BLaER1 treated with 17β-estradiol and CSF1 and Interleukin-3, amounts not matched to agents 10 nM and 100 nM (cell line): Measurements from ENCODE around the gene DCAF6.

Source experiments
- H3K27ac ChIP-seq, 11 experiments: shearing (Covaris generic); formaldehyde crosslinking; 2 replicates each; pipeline ENCODE4 v1.8.1; 2022
- H3K27me3 ChIP-seq, 11 experiments: shearing (Covaris generic); formaldehyde crosslinking; 2 replicates each; pipeline ENCODE4 v1.8.1; 2022
- H3K36me3 ChIP-seq, 11 experiments: shearing (Covaris generic); formaldehyde crosslinking; 2 replicates each; pipeline ENCODE4 v1.8.1; 2022
- H3K4me1 ChIP-seq, 10 experiments: shearing (Covaris generic); formaldehyde crosslinking; 2 replicates each; pipeline ENCODE4 v1.8.1; 2022
- H3K4me2 ChIP-seq, 11 experiments: shearing (Covaris generic); formaldehyde crosslinking; 2 replicates each; pipeline ENCODE4 v1.8.1; 2022
- H3K4me3 ChIP-seq, 10 experiments: shearing (Covaris generic); formaldehyde crosslinking; 2 replicates each; pipeline ENCODE4 v1.8.1; 2022
- H3K9ac ChIP-seq, 11 experiments: shearing (Covaris generic); formaldehyde crosslinking; 2 replicates each; pipeline ENCODE4 v1.8.1; 2022
- H3K9me3 ChIP-seq, 11 experiments: shearing (Covaris generic); formaldehyde crosslinking; replicated peaks in 1 of 11; 2 replicates each; pipeline ENCODE4 v1.8.1; 2022
- H4K20me1 ChIP-seq, 11 experiments: shearing (Covaris generic); formaldehyde crosslinking; 2 replicates each; pipeline ENCODE4 v1.8.1; 2022
- Cebpa-rat ChIP-seq, 11 experiments: shearing (Covaris generic); IDR thresholded peaks; 2 replicates each; pipeline ENCODE4 v1.8.1; 2022

The DCAF6 gene

DNA sequence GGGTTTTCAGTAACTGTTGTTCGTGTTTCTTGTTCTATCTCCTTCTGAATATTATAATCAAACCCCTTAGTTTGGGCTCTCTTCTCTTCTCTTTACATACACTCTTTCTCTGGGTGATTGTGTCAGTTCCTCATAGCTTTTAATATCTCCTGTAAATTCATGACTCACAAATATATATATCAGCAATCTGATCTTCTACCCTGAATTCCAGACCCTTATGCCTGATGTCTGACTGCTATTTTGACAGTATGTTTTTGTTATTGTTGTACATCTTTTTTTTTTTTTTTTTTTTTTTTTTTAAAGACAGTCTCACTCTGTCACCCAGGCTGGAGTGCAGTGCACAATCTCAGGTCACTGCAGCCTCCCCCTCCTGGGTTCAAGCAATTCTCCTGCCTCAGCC is 71.2 kb downstream of the DCAF6 start:
- peaks cover 16 to 84% (median 49%) of the 10 kb centered on the region in 11 experiments for H3K36me3 ChIP-seq
- H3K4me1 ChIP-seq, result no peaks in the 10 kb centered on the region
- no peak overlapping the region for H3K9ac ChIP-seq
- no peaks in the 10 kb centered on the region for H3K27me3 ChIP-seq
- no peaks in the 10 kb centered on the region for H4K20me1 ChIP-seq
- H3K9me3 ChIP-seq, result no peaks in the 10 kb centered on the region; a peak in 1 of 22 replicates
- no peak overlapping the region for H3K4me2 ChIP-seq
- H3K27ac ChIP-seq, result no peak overlapping the region
- TF ChIP-seq Cebpa-rat (IDR thresholded peaks at IDR 0.05), result no peak
- no peak overlapping the region for H3K4me3 ChIP-seq

DNA sequence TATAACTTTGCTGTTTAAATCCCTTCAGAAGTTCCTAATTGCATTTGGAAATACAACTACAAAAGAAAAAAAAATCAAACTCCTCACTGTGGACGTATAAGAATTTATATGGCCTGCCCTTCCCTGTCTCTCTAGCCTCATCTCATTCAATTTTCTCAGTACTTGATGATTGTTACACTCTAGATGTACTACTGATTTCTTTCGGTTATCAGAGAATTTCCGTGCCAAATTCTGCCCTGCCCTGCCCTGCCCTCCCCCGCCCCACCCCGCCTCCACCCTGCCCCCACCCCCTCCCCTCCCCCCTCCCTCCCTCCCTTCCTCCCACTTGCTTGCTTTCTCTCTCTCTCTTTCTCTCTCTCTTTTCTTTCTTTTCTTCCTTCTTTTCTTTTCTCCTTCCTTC is 72.1 kb downstream of the DCAF6 start:
- Histone ChIP-seq H3K4me2 (no peak overlapping the region), H3K27me3 (no peaks in the 10 kb centered on the region), H3K36me3 (peaks cover 23 to 84% (median 51%) of the 10 kb centered on the region in 11 experiments), H3K4me1 (no peaks in the 10 kb centered on the region), H4K20me1 (no peaks in the 10 kb centered on the region), H3K27ac (no peak overlapping the region), H3K9me3 (no peaks in the 10 kb centered on the region; a peak in 1 of 22 replicates), H3K4me3 (no peak overlapping the region), H3K9ac (no peak overlapping the region)
- TF ChIP-seq Cebpa-rat (IDR thresholded peaks at IDR 0.05), result no peak

DNA sequence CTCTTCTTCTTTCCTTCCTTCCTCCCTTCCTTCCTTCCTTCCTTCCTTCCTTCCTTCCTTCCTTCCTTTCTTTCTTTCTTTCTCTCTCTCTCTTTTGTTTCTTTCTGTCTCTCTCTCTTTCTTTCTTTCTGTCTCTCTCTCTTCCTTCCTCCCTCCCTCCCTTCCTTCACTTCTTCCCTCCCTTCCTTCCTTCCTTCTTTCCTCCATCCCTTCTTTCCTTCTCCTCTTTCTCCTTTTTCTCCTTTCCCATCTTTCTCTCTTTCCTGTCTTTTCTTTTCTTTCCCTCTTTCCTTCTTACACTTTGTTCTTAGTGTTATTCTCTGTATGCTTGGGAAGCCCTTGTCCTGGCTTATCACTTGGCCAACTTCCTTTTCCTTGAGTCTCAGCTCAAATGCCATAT is 72.8 kb downstream of the DCAF6 start:
- Histone ChIP-seq H3K4me3 (no peak overlapping the region), H3K4me2 (no peak overlapping the region), H3K4me1 (no peaks in the 10 kb centered on the region), H3K36me3 (peaks cover 31 to 84% (median 47%) of the 10 kb centered on the region in 11 experiments; a peak in 21 of 22 replicates), H3K27me3 (no peaks in the 10 kb centered on the region), H3K9ac (no peak overlapping the region), H3K9me3 (no peaks in the 10 kb centered on the region; a peak in 1 of 22 replicates), H3K27ac (no peak overlapping the region), H4K20me1 (peaks cover 0 to under 1% (median 0%) of the 10 kb centered on the region in 11 experiments; a peak in 2 of 22 replicates)
- TF ChIP-seq Cebpa-rat (IDR thresholded peaks at IDR 0.05), result no peak

DNA sequence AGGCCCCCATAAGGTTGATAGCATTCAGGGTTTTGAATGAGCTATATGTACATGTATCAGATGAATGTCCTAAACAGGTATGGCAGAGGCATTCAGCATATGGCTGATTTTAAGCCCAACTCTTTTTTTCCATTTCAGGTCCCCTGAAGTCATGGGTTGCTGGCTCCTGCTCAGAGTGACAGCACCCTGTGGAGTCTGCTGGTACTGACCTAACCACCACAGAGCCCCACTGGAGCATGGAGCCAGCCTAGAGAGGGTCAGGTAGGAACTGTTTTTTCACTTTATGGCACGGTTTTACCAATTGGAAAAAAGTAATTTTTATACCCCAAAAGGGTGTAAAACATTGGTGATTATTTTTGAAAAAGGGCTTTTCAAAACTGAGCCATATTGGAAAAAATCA is 82.9 kb downstream of the DCAF6 start:
- Histone ChIP-seq H4K20me1 (peaks cover 0 to 4% (median 0%) of the 10 kb centered on the region in 11 experiments; a peak in 2 of 22 replicates), H3K9ac (no peak overlapping the region), H3K27ac (no peak overlapping the region), H3K36me3 (peaks cover 31 to 79% (median 54%) of the 10 kb centered on the region in 11 experiments), H3K4me2 (no peak overlapping the region), H3K4me3 (no peak overlapping the region), H3K27me3 (no peaks in the 10 kb centered on the region), H3K9me3 (no peaks in the 10 kb centered on the region), H3K4me1 (no peaks in the 10 kb centered on the region)
- no peak for TF ChIP-seq Cebpa-rat (IDR thresholded peaks at IDR 0.05)

DNA sequence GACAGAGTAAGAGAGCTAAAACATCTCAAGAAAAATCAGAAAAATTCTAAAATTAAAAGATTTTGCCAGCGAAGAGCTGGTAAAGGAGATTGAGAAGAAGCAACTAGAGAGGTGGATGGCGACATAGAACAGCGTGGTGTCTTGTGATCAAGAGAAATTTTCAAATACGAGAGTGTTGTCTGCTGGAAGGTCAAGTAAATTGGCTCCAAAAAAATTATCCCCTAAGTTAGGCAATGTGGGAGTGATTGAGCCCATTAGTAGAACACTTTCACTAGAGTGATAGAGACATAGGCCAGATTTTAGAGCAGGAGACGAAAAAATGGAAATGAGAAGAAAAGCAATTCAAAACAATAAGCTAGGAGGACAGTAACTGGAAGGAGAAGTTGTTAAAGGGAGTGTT is 94.7 kb downstream of the DCAF6 start:
- Histone ChIP-seq H3K36me3 (peaks cover 0 to 41% (median 7%) of the 10 kb centered on the region in 11 experiments; a peak in 12 of 22 replicates), H4K20me1 (0 out of 22 replicates have a peak, but pooled peaks cover 0 to 6% (median 0%) of the 10 kb centered on the region in 11 experiments), H3K9ac (no peak overlapping the region), H3K27ac (peak overlapping the region in 3 of 11 experiments; percentile 20 to 45 (median 38); a peak in 4 of 22 replicates), H3K4me3 (no peak overlapping the region), H3K27me3 (no peaks in the 10 kb centered on the region), H3K4me2 (peak overlapping the region in 2 of 11 experiments; percentile 61 to 66; a peak in 5 of 22 replicates), H3K4me1 (peaks cover 0 to 27% (median 0%) of the 10 kb centered on the region in 10 experiments; a peak in 6 of 20 replicates), H3K9me3 (no peaks in the 10 kb centered on the region)
- TF ChIP-seq Cebpa-rat (IDR thresholded peaks at IDR 0.05), result no peak

DNA sequence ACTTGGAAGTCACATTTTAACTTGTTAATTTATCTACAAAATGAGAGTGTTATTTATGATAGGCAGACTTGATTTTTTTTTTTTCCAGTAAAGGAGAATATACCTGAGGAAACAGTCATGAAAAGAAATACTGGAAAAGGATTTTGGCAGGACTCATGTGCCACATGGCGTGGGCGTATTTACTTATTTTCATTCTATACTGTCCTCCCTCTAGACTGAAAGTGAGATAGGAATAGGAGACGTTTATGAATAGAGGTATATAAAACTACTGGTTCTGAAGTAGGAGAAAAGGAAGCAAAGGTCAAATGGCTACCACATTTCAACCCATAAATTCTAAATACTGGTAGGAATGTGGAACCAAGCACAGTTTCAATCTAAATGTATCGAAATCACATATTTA is 95.1 kb downstream of the DCAF6 start:
- Histone ChIP-seq H3K4me2 (peak overlapping the region in 3 of 11 experiments; percentile 11 to 66 (median 61); a peak in 5 of 22 replicates), H3K4me1 (peaks cover 0 to 27% (median 0%) of the 10 kb centered on the region in 10 experiments; a peak in 6 of 20 replicates), H4K20me1 (0 out of 22 replicates have a peak, but pooled peaks cover 0 to 6% (median 0%) of the 10 kb centered on the region in 11 experiments), H3K9ac (no peak overlapping the region), H3K4me3 (no peak overlapping the region), H3K9me3 (no peaks in the 10 kb centered on the region), H3K36me3 (peaks cover 0 to 36% (median 4%) of the 10 kb centered on the region in 11 experiments; a peak in 11 of 22 replicates), H3K27me3 (no peaks in the 10 kb centered on the region), H3K27ac (peak overlapping the region in 4 of 11 experiments; percentile 1 to 45 (median 29); a peak in 4 of 22 replicates)
- TF ChIP-seq Cebpa-rat (IDR thresholded peaks at IDR 0.05), result no peak

DNA sequence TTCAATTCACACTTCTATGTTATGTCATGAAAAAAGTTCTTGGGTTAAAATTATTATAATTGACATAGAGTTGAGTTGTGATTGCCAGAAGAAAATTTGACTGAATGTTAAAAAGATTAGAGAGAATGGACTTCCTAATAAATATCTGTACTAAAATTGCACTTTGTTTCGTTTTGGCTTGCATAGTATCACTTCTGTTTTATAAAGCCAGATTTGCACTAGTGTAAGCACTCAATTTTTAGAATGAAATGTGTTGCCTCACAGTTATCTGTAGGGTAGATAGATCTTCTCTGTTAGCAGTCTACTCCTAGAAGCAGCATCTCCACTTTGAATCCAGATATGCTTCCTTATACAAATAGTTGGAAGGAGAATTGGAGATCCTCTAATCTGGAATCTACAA is 95.5 kb downstream of the DCAF6 start:
- Histone ChIP-seq H4K20me1 (0 out of 22 replicates have a peak, but pooled peaks cover 0 to 6% (median 0%) of the 10 kb centered on the region in 11 experiments), H3K9me3 (no peaks in the 10 kb centered on the region), H3K4me1 (peaks cover 0 to 27% (median 0%) of the 10 kb centered on the region in 10 experiments; a peak in 6 of 20 replicates), H3K9ac (no peak overlapping the region), H3K36me3 (peaks cover 0 to 32% (median 4%) of the 10 kb centered on the region in 11 experiments; a peak in 10 of 22 replicates), H3K27me3 (no peaks in the 10 kb centered on the region), H3K4me2 (peak overlapping the region in 3 of 11 experiments; percentile 11 to 66 (median 61); a peak in 4 of 22 replicates), H3K4me3 (no peak overlapping the region), H3K27ac (peak overlapping the region in 3 of 11 experiments; percentile 1 to 45 (median 20); a peak in 4 of 22 replicates)
- no peak for TF ChIP-seq Cebpa-rat (IDR thresholded peaks at IDR 0.05)

DNA sequence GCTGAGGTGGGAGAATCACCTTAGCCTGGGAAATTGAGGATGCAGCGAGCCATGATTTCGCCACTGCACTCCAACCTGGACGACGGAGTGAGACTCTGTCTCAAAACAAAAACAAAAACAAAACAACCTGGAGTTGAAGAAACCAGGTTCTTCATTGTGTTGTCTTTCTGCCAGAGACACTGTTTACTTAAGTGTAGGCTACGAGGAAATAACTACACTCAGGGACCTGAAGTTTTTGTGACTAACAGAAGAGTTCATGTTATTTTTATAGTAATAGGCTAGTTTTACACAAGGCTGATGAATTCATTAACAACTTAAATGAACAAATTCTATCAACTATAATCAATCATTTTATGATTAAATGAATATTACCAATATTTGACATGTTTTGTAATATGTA is 98.9 kb downstream of the DCAF6 start:
- Histone ChIP-seq H3K4me2 (no peak overlapping the region), H3K4me3 (no peak overlapping the region), H3K27me3 (no peaks in the 10 kb centered on the region), H3K9ac (no peak overlapping the region), H3K36me3 (peaks cover 0 to 23% (median 3%) of the 10 kb centered on the region in 11 experiments; a peak in 6 of 22 replicates), H3K4me1 (peaks cover 0 to 27% (median 0%) of the 10 kb centered on the region in 10 experiments; a peak in 6 of 20 replicates), H4K20me1 (0 out of 22 replicates have a peak, but pooled peaks cover 0 to 6% (median 0%) of the 10 kb centered on the region in 11 experiments), H3K27ac (no peak overlapping the region), H3K9me3 (no peaks in the 10 kb centered on the region)
- TF ChIP-seq Cebpa-rat (IDR thresholded peaks at IDR 0.05), result no peak

DNA sequence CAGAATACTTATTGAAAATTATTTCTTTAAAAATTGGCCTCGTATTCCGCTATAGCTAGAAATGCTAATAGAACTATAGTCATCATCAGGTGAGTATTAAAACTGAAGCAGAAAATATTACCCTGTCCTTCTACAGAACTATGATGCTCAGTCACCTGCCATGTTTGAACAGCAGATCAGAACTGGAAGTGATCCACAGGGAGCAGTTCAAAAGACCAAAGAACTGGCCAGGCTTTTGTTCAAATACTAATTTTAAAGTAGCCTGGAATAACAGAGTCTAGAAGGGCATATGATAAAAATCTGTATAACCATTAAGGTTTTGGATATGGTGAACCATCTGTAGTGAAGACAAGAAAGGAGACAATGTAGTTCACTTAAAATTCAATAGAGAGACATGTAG is 105.9 kb downstream of the DCAF6 start:
- Histone ChIP-seq H3K4me1 (no peaks in the 10 kb centered on the region), H3K9ac (no peak overlapping the region), H3K27ac (no peak overlapping the region), H3K4me2 (no peak overlapping the region), H3K9me3 (peaks cover 0 to 12% (median 7%) of the 10 kb centered on the region in 11 experiments; a peak in 13 of 22 replicates), H4K20me1 (no peaks in the 10 kb centered on the region), H3K36me3 (peaks cover 26 to 80% (median 46%) of the 10 kb centered on the region in 11 experiments), H3K4me3 (no peak overlapping the region), H3K27me3 (no peaks in the 10 kb centered on the region)
- TF ChIP-seq Cebpa-rat (IDR thresholded peaks at IDR 0.05), result no peak
